HG02798 (cell line): ENCODE results near the gene SPATA2L.

Experiments
- ATAC-seq: cut with Tn5 transposase; IDR thresholded peaks from one replicate; pipeline ENCODE4 v1.9.1; 2021; ENCODE audit warnings: mild to moderate bottlenecking; ENCODE audit not compliant: unreplicated experiment, poor library complexity

The SPATA2L gene

GRCh38 chr16:89701425-89702406 is at the start of gene SPATA2L:
TSS of gene SPATA2L (minus strand) at chr16:89701705. CDS start at chr16:89701232, 473 bp downstream.
- ATAC-seq = peak; percentile 72

- ATAC-seq = no peak
These were observed 48.1 kb upstream of the SPATA2L start for GRCh38 chr16:89749637-89750036.

- no peak for ATAC-seq
These were observed 47.4 kb upstream of the SPATA2L start for GRCh38 chr16:89748921-89749320.

- no peak for ATAC-seq
These were observed 46.6 kb upstream of the SPATA2L start for GRCh38 chr16:89748076-89748475.

- ATAC-seq = no peak
These were observed 44.5 kb upstream of the SPATA2L start for GRCh38 chr16:89746043-89746442.

- ATAC-seq = no peak
These were observed 43.3 kb upstream of the SPATA2L start for GRCh38 chr16:89744813-89745212.

GRCh38 chr16:89742948-89743347 is 41.4 kb upstream of the SPATA2L start:
- ATAC-seq = no peak

GRCh38 chr16:89741342-89742014 is 40.0 kb upstream of the SPATA2L start:
- no peak for ATAC-seq

- ATAC-seq = no peak
These were observed 37.9 kb upstream of the SPATA2L start for GRCh38 chr16:89739383-89739782.

- ATAC-seq = no peak
These were observed 37.2 kb upstream of the SPATA2L start for GRCh38 chr16:89738538-89739317.

GRCh38 chr16:89738072-89738377 is 36.5 kb upstream of the SPATA2L start:
- no peak for ATAC-seq

GRCh38 chr16:89737341-89738071 is 36.0 kb upstream of the SPATA2L start:
- no peak for ATAC-seq

GRCh38 chr16:89736554-89736953 is 35.0 kb upstream of the SPATA2L start:
- ATAC-seq = no peak

- ATAC-seq = no peak
These were observed 32.3 kb upstream of the SPATA2L start for GRCh38 chr16:89733792-89734191.

- no peak for ATAC-seq
These were observed 31.8 kb upstream of the SPATA2L start for GRCh38 chr16:89733322-89733721.

GRCh38 chr16:89732918-89733242 is 31.4 kb upstream of the SPATA2L start:
- ATAC-seq = no peak

- ATAC-seq = no peak
These were observed 30.8 kb upstream of the SPATA2L start for GRCh38 chr16:89732142-89732917.

GRCh38 chr16:89730610-89731234 is 29.2 kb upstream of the SPATA2L start:
- ATAC-seq = no peak
